HG02981 (cell line): ENCODE results near the gene ATXN1.
"Not testable (repeated sequence)": the region's sequence is repeated elsewhere in the genome, so short reads cannot be mapped to it uniquely, and the experiment has no call there.

Experiments
- ATAC-seq: cut with Tn5 transposase; IDR thresholded peaks from one replicate; pipeline ENCODE4 v1.9.1; 2021; ENCODE audit warnings: mild to moderate bottlenecking, moderate library complexity; ENCODE audit not compliant: unreplicated experiment

Gene ATXN1

DNA sequence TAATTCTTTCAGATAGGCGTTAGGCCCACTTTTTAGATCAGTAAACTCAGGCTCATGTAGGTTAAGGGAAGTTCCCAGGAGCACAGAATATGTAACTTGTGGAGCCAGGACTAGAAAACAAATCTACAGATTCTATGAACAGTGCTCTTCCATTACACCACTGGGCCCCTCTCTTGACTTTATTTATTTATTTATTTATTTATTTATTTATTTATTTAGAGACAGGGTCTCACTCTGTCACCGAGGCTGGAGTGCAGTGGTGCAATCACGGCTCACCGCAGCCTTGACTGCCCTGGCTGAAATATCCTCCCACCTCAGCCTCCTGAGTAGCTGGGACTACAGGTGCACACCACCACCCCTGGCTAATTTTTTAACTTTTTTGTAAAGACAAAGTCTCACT lies 382.9 kb downstream of the ATXN1 start:
- not testable (repeated sequence) for ATAC-seq

DNA sequence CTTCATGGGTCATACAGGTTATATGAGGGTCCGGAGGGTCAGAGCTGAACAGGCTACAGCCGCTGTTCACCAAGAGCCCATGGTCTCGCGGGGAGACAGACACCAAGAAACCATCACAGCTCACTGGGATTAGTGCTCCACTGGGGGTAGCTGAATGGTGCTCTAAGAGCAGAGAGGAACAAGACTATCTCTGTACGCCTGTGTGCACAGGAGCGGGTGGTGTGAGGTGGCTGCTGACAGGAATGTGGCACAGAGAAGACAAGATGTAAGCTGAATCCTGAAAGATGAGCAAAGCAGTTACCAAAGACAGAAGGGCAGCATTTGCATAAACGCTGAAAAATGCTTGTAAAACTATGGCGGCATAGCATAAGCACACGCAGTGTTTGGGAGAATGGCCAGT lies 383.8 kb downstream of the ATXN1 start:
- no peak for ATAC-seq

- ATAC-seq = no peak
Measured at GRCh38 chr6:16375843-16376242, 385.4 kb downstream of the ATXN1 start.

GRCh38 chr6:16375206-16375605 lies 386.1 kb downstream of the ATXN1 start:
- no peak for ATAC-seq

GRCh38 chr6:16374461-16375200 lies 386.6 kb downstream of the ATXN1 start:
- peak; percentile 55 for ATAC-seq

DNA sequence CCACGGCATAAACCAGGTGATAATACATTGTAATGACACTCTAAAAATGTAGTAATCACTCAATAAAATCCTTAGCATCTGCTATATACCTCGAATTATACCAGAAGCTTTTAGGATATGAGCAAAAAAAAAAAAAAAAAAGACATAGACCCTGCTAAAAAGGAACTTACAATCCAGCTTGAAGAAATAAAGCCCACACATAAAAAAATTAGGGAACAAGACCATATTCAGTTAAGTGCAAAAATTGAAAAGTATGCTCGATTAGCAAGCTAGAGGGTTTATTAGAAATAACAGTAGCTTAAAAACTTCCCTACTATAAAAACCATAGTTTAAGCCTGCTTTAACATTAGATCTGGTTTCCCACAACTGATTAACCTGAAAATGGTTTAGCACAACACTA lies 387.2 kb downstream of the ATXN1 start:
- no peak for ATAC-seq

DNA sequence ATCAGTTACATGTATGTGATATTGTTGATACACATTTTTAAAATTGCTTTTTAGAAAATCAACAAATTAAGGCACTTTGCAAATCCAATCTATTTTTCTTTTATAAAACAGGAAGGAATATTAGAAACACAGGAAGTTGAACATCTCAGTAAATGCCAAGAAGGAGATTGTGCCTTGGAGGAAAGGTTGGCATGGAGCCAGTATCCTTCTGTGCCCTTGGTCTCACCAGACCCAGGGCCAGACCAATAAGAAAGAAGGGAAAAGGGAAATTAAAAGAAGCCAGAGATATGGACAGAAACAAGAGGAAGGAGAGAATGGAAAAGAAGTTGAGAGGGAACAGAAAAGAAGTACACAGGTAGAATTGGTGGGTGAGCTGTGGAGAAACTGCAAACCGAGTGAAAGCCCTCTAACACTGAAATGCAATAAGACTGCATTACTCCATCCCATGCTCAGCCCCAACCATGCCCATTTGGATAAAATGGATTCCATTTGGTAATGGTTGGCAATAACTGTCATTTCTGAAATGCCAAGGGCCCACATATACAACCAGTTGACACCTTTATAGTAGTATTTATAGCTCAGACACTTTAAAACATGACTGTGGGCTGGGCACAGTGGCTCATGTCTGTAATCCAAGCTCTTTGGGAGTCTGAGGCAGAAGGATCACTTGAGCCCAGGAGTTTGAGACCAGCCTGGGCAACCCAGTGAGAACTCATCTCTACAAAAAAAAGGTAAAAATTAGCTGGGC lies 389.1 kb downstream of the ATXN1 start:
- no peak for ATAC-seq

DNA sequence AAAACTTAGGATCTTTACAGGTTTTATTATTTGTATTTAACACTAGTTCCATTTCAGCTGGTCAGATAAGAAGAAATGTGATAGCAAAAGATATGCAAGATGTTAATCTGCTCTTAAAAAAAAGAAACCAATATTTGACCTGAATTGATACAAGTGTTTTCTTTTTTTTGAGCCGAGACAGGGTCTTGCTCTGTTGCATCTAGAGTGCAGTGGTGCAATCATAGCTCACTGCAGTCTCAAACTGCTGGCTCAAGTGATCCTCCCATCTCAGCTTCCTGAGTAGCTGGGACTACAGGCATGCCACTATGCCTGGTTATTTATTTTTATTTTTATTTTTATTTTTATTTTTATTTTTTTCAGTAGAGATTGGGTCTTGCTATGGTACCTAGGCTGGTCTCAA lies 389.9 kb downstream of the ATXN1 start:
- ATAC-seq = no peak

GRCh38 chr6:16370943-16371342 lies 390.3 kb downstream of the ATXN1 start:
- no peak for ATAC-seq

GRCh38 chr6:16369989-16370388 lies 391.3 kb downstream of the ATXN1 start:
- ATAC-seq = no peak

DNA sequence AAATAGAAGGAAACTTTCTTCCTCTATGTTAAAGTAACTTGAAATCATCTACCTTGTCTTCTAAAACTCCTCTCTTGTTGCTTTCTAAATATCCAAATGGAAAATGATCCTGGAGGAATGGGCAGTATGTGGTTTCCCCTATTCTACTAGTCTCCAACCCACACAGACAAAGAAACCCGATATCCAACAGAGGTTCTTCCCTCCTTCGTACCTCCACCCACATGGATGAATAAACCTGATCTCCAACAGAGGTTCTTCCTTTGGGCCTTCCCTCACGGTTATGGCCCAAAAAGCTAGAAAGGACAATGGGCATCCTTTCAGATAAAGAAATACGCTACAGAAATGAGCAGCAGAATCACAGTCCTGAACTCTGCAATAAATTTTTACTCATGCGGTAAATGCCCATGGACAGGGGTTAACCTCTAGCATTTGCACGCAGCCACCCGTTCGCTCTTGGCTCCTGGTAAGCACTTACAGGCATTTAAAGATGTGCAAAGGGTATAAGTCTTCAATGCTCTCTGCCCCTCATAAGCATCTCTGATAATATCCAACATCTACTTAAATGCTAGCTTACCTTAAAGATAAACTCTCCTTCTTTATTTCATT lies 392.0 kb downstream of the ATXN1 start:
- ATAC-seq = no peak

DNA sequence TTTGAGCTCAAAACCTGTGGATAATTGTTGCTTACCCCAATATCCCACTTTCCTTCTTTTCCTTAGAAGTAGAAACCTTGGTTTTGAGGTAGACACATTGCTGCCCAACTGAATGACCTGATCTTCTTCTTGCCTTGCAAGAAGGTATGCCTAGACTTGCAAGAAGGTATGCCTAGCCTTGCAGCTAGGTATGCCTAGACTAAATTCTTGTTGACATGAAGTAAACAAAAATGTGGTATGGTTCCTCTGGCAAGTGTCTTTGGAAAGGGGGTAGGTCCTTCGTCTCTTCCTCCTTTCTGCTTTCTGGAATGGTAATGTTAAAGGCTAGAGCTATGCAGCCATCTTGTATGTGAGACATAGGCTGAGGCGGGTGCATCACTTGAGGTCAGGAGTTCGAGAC lies 393.7 kb downstream of the ATXN1 start:
- no peak for ATAC-seq

GRCh38 chr6:16363749-16364148 lies 397.5 kb downstream of the ATXN1 start:
- ATAC-seq = no peak

GRCh38 chr6:16362819-16363589 lies 398.3 kb downstream of the ATXN1 start:
- no peak for ATAC-seq

- ATAC-seq = no peak
Measured at GRCh38 chr6:16362296-16362695, 399.0 kb downstream of the ATXN1 start.

GRCh38 chr6:16361861-16362260 lies 399.4 kb downstream of the ATXN1 start:
- no peak for ATAC-seq

- no peak for ATAC-seq
Measured at GRCh38 chr6:16361121-16361520, 400.1 kb downstream of the ATXN1 start.

DNA sequence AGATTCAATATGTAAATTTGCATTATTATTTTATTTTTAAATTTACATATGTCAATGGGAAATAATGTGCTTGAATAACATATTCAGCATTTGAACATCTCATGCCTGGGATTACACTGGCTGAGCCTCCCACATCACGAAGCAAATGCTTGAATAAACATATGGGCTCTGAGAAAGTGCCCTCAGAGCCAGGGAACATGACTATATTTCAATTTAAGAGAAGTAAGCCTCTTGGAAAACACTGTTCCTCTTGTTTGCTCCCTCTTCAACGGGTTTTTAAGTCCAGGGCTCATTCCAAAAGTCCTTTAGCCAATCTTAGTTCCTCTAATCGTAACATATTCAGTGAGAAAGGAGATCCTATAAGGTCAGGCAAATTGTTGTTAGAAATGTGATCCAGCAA lies 400.9 kb downstream of the ATXN1 start:
- no peak for ATAC-seq

GRCh38 chr6:16359563-16359962 lies 401.7 kb downstream of the ATXN1 start:
- ATAC-seq = no peak

- no peak for ATAC-seq
Measured at GRCh38 chr6:16358531-16359138, 402.6 kb downstream of the ATXN1 start.
